ENCODE data around the gene ABITRAM.
"Not testable (repeated sequence)": the region's sequence is repeated elsewhere in the genome, so short reads cannot be mapped to it uniquely, and the experiment has no call there.

Gene ABITRAM

GRCh38 chr9:108934323-108934893 lies at the start of gene ABITRAM:
TSS of gene ABITRAM (plus strand) at chr9:108934400. CDS start at chr9:108934487, 87 bp downstream.
- in situ Hi-C loops (cut with HindIII; ENCODE audit: low sequenced_read_pairs) = no loop called here
- peak within 1 kb of the TSS; percentile 72 for H3K4me3 ChIP-seq (ENCODE audit: low read depth, low read length)
- peak; percentile 40 for DNase-seq (ENCODE audit: low read depth)
- TF ChIP-seq CTCF (IDR thresholded peaks at IDR 0.05; ENCODE audit: low read depth, low read length, missing control alignments) = no peak

- no peak for TF ChIP-seq CTCF (IDR thresholded peaks at IDR 0.05; ENCODE audit: low read depth, low read length, missing control alignments)
- in situ Hi-C loops (cut with HindIII; ENCODE audit: low sequenced_read_pairs) = no loop called here
- no peak for DNase-seq (ENCODE audit: low read depth)
- no peak overlapping the region for H3K4me3 ChIP-seq (ENCODE audit: low read depth, low read length)
These were observed 49.5 kb upstream of the ABITRAM start for GRCh38 chr9:108884701-108885100.

- DNase-seq (ENCODE audit: low read depth) = peak; percentile 50
- H3K4me3 ChIP-seq (ENCODE audit: low read depth, low read length) = no peak overlapping the region
- in situ Hi-C loops (cut with HindIII; ENCODE audit: low sequenced_read_pairs) = no loop called here
These were observed 48.4 kb upstream of the ABITRAM start for GRCh38 chr9:108885643-108886348.

GRCh38 chr9:108886594-108887271 lies 47.5 kb upstream of the ABITRAM start:
- H3K4me3 ChIP-seq (ENCODE audit: low read depth, low read length); in situ Hi-C loops (cut with HindIII; ENCODE audit: low sequenced_read_pairs); DNase-seq (ENCODE audit: low read depth): not testable (repeated sequence)

More at GRCh38 chr9:108885643-108886348, 48.4 kb upstream of the ABITRAM start:
- TF ChIP-seq CTCF (IDR thresholded peaks at IDR 0.05; ENCODE audit: low read depth, low read length, missing control alignments) = no peak

- peak; percentile 30 for TF ChIP-seq CTCF (IDR thresholded peaks at IDR 0.05; ENCODE audit: low read depth, low read length, missing control alignments)
- no peak overlapping the region for H3K4me3 ChIP-seq (ENCODE audit: low read depth, low read length)
- peak; percentile 38 for DNase-seq (ENCODE audit: low read depth)
- in situ Hi-C loops (cut with HindIII; ENCODE audit: low sequenced_read_pairs) = no loop called here
These were observed 44.5 kb upstream of the ABITRAM start for GRCh38 chr9:108889649-108890067.

GRCh38 chr9:108894225-108894997 lies 39.8 kb upstream of the ABITRAM start:
- no peak overlapping the region for H3K4me3 ChIP-seq (ENCODE audit: low read depth, low read length)
- no peak for DNase-seq (ENCODE audit: low read depth)
- no peak for TF ChIP-seq CTCF (IDR thresholded peaks at IDR 0.05; ENCODE audit: low read depth, low read length, missing control alignments)
- in situ Hi-C loops (cut with HindIII; ENCODE audit: low sequenced_read_pairs) = no loop called here

All from astrocyte of the cerebellum (primary cell).